GM23338 (cell line): ENCODE results near the gene DENND6A.

ENCODE experiments used
- EZH2 ChIP-seq: fragments of 200-600 bp; sonication (generic); IDR thresholded peaks from one replicate; pipeline ENCODE4 v1.8.0; 2017; ENCODE audit warnings: antibody characterized with exemption, mild to moderate bottlenecking, low read depth; ENCODE audit not compliant: unreplicated experiment
- EZH2phosphoT487 ChIP-seq: fragments of 200-600 bp; sonication (generic); IDR thresholded peaks from one replicate; pipeline ENCODE4 v1.8.1; 2018; ENCODE audit warnings: antibody characterized with exemption; ENCODE audit not compliant: unreplicated experiment
- JUNB ChIP-seq: IDR thresholded peaks from one replicate; pipeline ENCODE4 v1.6.1; 2016; ENCODE audit warnings: antibody characterized with exemption; ENCODE audit not compliant: unreplicated experiment
- POLR2AphosphoS5 ChIP-seq: IDR thresholded peaks from 2 replicates; pipeline ENCODE4 v1.6.1; 2016; ENCODE audit warnings: antibody characterized with exemption, low read depth
- TF ChIP-seq, protein P1 (sequence below), 2 experiments: fragments of 200-600 bp in 1 of 2; sonication (generic) in 1 of 2; conservative IDR thresholded peaks; 2 replicates each; pipeline versions ENCODE4 v1.5.1 to v1.6.1; 2016 to 2017; ENCODE audit warnings: antibody characterized with exemption in 2 of 2, low read depth in 2 of 2, mild to moderate bottlenecking in 2 of 2, moderate library complexity in 1 of 2

GRCh38 chr3:57715686-57716085 lies 22.8 kb upstream of the DENND6A start:
- TF ChIP-seq, protein P1, sequence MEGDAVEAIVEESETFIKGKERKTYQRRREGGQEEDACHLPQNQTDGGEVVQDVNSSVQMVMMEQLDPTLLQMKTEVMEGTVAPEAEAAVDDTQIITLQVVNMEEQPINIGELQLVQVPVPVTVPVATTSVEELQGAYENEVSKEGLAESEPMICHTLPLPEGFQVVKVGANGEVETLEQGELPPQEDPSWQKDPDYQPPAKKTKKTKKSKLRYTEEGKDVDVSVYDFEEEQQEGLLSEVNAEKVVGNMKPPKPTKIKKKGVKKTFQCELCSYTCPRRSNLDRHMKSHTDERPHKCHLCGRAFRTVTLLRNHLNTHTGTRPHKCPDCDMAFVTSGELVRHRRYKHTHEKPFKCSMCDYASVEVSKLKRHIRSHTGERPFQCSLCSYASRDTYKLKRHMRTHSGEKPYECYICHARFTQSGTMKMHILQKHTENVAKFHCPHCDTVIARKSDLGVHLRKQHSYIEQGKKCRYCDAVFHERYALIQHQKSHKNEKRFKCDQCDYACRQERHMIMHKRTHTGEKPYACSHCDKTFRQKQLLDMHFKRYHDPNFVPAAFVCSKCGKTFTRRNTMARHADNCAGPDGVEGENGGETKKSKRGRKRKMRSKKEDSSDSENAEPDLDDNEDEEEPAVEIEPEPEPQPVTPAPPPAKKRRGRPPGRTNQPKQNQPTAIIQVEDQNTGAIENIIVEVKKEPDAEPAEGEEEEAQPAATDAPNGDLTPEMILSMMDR (conservative IDR thresholded peaks at IDR 0.05; ENCODE audit: low read depth in 2 of 2), result no peak
- TF ChIP-seq EZH2 (no peak), POLR2AphosphoS5 (no peak), JUNB (no peak), EZH2phosphoT487 (no peak)
